22Rv1 (cell line): ENCODE measurements around the gene ZDHHC1.

Experiments
- CTCF ChIP-seq: fragments of 450-650 bp; IDR thresholded peaks from 2 replicates; pipeline ENCODE4 v1.5.1; 2017; ENCODE audit warnings: mild to moderate bottlenecking
- ZFX ChIP-seq: fragments of 450-650 bp; IDR thresholded peaks from 2 replicates; pipeline ENCODE4 v1.6.1; 2017; ENCODE audit warnings: antibody characterized with exemption, borderline replicate concordance

GRCh38 chr16:67411339-67411738 is 4.9 kb downstream of the ZDHHC1 start:
- no peak for TF ChIP-seq CTCF
- no peak for TF ChIP-seq ZFX
